Calu3 (cell line): ENCODE results near the gene PIM2. TPM values are rescaled to one million over a fixed set of nuclear protein-coding genes. Genes with fewer than 3 reads are reported as not detected.

Source experiments
- BruUV-seq: library from RNA; stranded (reverse); fragments of 400-500 nt; replicated peaks from 2 replicates; lab custom pipeline; 2021; lab: Mats Ljungman, UMichigan
- CTCF ChIA-PET: fragments of 300-600 bp; sonication (Branson Sonifier 250); formaldehyde crosslinking; loops from one replicate; lab custom pipeline; 2022; ENCODE audit warnings: antibody characterized with exemption; lab: Charles Lee
- DNase-seq: peaks from one replicate; pipeline ENCODE4 v3.0.0; 2022
- H3K27ac Mint-ChIP-seq: one replicate; pipeline ENCODE4 v1.8.0; 2022; ENCODE audit warnings: mixed read lengths; ENCODE audit not compliant: unreplicated experiment
- H3K27me3 Mint-ChIP-seq: one replicate; pipeline ENCODE4 v1.8.0; 2022; ENCODE audit warnings: mixed read lengths; ENCODE audit not compliant: unreplicated experiment
- H3K36me3 Mint-ChIP-seq: one replicate; pipeline ENCODE4 v1.8.0; 2022; ENCODE audit warnings: mild to moderate bottlenecking, moderate library complexity, mixed read lengths; ENCODE audit not compliant: insufficient read depth, unreplicated experiment
- H3K4me1 Mint-ChIP-seq: one replicate; pipeline ENCODE4 v1.8.0; 2022; ENCODE audit warnings: mild to moderate bottlenecking, low read depth, mixed read lengths; ENCODE audit not compliant: unreplicated experiment
- H3K4me3 Mint-ChIP-seq: one replicate; pipeline ENCODE4 v1.8.0; 2022; ENCODE audit warnings: mild to moderate bottlenecking, low read depth, moderate library complexity, mixed read lengths; ENCODE audit not compliant: unreplicated experiment
- H3K9me3 Mint-ChIP-seq: one replicate; pipeline ENCODE4 v1.8.0; 2022; ENCODE audit warnings: low read depth, mixed read lengths; ENCODE audit not compliant: unreplicated experiment
- CTCF ChIP-seq: fragments of 200-600 bp; IDR thresholded peaks from one replicate; pipeline ENCODE4 v1.8.0; 2022; ENCODE audit warnings: antibody characterized with exemption; ENCODE audit not compliant: unreplicated experiment
- intact Hi-C: fragments of 100-400 bp; cut with micrococcal nuclease; formaldehyde crosslinking; loops from one replicate; pipeline ENCODE4 v1.10.0; 2022; ENCODE audit not compliant: unreplicated experiment
- total RNA-seq: library from RNA; stranded (reverse); gene quantifications from 2 replicates; pipeline ENCODE4 v1.2.3, GENCODE V29; 2022

The PIM2 gene
- total RNA-seq, 1 experiment from 2014 or later, result 13.9 TPM

GRCh38 chrX:48942895-48943294 is 24.1 kb upstream of the PIM2 start:
- CTCF ChIA-PET, result no interaction called here
- Mint-ChIP-seq H3K9me3 (no peaks in the 10 kb centered on the region), H3K4me3 (no peak overlapping the region), H3K27ac (no peak overlapping the region), H3K27me3 (no peaks in the 10 kb centered on the region), H3K36me3 (peaks cover 26% of the 10 kb centered on the region), H3K4me1 (no peaks in the 10 kb centered on the region)
- TF ChIP-seq CTCF, result no peak
- no TSS peak for BruUV-seq
- intact Hi-C loops, result loop anchor here (10.0 kb wide), 1 partner anchor 178 kb away; the partner anchor contains the start of gene GLOD5
- DNase-seq, result no peak

DNA sequence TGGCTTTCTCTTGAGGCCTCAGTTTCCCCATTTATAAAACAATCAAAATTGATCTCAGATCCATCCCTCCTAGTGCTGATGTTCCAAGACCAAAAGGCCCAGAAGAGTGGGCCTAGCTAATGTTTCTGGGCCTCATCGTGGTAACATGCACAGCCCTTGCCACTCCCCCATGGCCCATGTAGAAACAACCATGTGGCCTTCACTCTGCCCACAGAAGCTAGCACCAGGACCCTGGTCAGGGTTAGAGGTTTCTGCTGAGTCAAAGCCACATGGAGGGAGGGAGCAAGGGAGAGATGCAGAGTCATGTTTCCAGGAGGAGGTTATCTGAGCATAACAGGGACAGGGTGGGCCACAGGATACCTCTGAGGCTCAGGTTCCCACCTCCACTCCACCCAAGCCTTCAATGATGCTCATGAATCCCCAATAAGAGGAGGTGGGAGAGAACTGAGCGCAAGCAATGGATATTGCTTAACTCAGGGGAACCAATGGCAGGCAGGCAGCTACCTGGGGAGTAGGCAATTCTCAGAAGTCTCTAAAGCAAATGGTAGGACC is 21.7 kb upstream of the PIM2 start:
- peaks cover 31% of the 10 kb centered on the region for H3K36me3 Mint-ChIP-seq
- intact Hi-C loops, result loop anchor here (10.0 kb wide), 1 partner anchor 176 kb away; the partner anchor contains the start of gene GLOD5
- no peak overlapping the region for H3K27ac Mint-ChIP-seq
- DNase-seq, result no peak
- TF ChIP-seq CTCF, result no peak
- no peaks in the 10 kb centered on the region for H3K27me3 Mint-ChIP-seq
- H3K9me3 Mint-ChIP-seq, result no peaks in the 10 kb centered on the region
- BruUV-seq, result no TSS peak
- CTCF ChIA-PET, result interaction anchor here (0.9 to 1.1 kb wide), 2 partner anchors 10 to 17 kb away, joined by 4 to 9 read pairs; partner anchors contain the start of gene OTUD5
- no peak overlapping the region for H3K4me3 Mint-ChIP-seq
- H3K4me1 Mint-ChIP-seq, result no peaks in the 10 kb centered on the region

- CTCF ChIA-PET, result interaction anchor here (1.1 kb wide), 1 partner anchor 9 kb away, joined by 4 read pairs; no protein-coding TSS in a partner anchor
- TF ChIP-seq CTCF, result no peak
- no TSS peak for BruUV-seq
- no peaks in the 10 kb centered on the region for H3K9me3 Mint-ChIP-seq
- intact Hi-C loops, result loop anchor here (10.0 kb wide), 1 partner anchor 175 kb away; the partner anchor contains the start of gene GLOD5
- H3K27me3 Mint-ChIP-seq, result no peaks in the 10 kb centered on the region
- H3K4me1 Mint-ChIP-seq, result no peaks in the 10 kb centered on the region
- no peak overlapping the region for H3K4me3 Mint-ChIP-seq
- H3K27ac Mint-ChIP-seq, result no peak overlapping the region
- H3K36me3 Mint-ChIP-seq, result peaks cover 33% of the 10 kb centered on the region
- DNase-seq, result no peak
These were observed 20.9 kb upstream of the PIM2 start for GRCh38 chrX:48939524-48940228.

GRCh38 chrX:48938721-48939425 is 20.0 kb upstream of the PIM2 start:
- BruUV-seq, result no TSS peak
- Mint-ChIP-seq H3K9me3 (no peaks in the 10 kb centered on the region), H3K36me3 (peaks cover 40% of the 10 kb centered on the region), H3K4me1 (no peaks in the 10 kb centered on the region), H3K4me3 (no peak overlapping the region), H3K27me3 (no peaks in the 10 kb centered on the region), H3K27ac (no peak overlapping the region)
- no peak for DNase-seq
- intact Hi-C loops, result no loop called here
- CTCF ChIA-PET, result no interaction called here
- no peak for TF ChIP-seq CTCF
